Activated T-cell treated with anti-CD3 and anti-CD28 coated beads, Interleukin-2, amount 50 U/mL, for 1 hour (primary cell): ENCODE results near the gene MINK1.

Experiments used
- DNase-seq: peaks from one replicate; pipeline ENCODE4 v3.0.0-alpha.2; 2020

Gene MINK1

GRCh38 chr17:4938069-4938491 is 104.9 kb downstream of the MINK1 start:
- DNase-seq = no peak

- DNase-seq = no peak
These were observed 105.8 kb downstream of the MINK1 start for GRCh38 chr17:4938688-4939545.

- DNase-seq = no peak
These were observed 106.3 kb downstream of the MINK1 start for GRCh38 chr17:4939546-4939795.

- DNase-seq = peak; percentile 97
These were observed 106.8 kb downstream of the MINK1 start, which contains the start of the genes RNF167 and SLC25A11 for GRCh38 chr17:4939796-4940554. Gene RNF167 (plus strand): TSS chr17:4940268. CDS start chr17:4940910, 642 bp downstream. Gene SLC25A11 (minus strand): TSS chr17:4940046. CDS start chr17:4939910, 136 bp downstream.

GRCh38 chr17:4940555-4941318 is 107.6 kb downstream of the MINK1 start:
- DNase-seq = peak; percentile 47

- DNase-seq = no peak
These were observed 108.1 kb downstream of the MINK1 start for GRCh38 chr17:4941319-4941610.

- DNase-seq = no peak
These were observed 109.8 kb downstream of the MINK1 start for GRCh38 chr17:4942760-4943508.

- no peak for DNase-seq
These were observed 111.0 kb downstream of the MINK1 start for GRCh38 chr17:4944163-4944553.

- peak; percentile 44 for DNase-seq
These were observed 111.5 kb downstream of the MINK1 start for GRCh38 chr17:4944554-4945175.

GRCh38 chr17:4945176-4945943 is 112.2 kb downstream of the MINK1 start:
- peak; percentile 77 for DNase-seq

GRCh38 chr17:4945944-4946280 is 112.8 kb downstream of the MINK1 start:
- no peak for DNase-seq

GRCh38 chr17:4946312-4946976 is 113.3 kb downstream of the MINK1 start:
- no peak for DNase-seq

GRCh38 chr17:4947010-4947410 is 113.9 kb downstream of the MINK1 start:
- no peak for DNase-seq
